HG02678 (cell line): Measurements from ENCODE around the gene PHLDB3.

Experiments
- ATAC-seq: cut with Tn5 transposase; IDR thresholded peaks from one replicate; pipeline ENCODE4 v1.9.1; 2021; ENCODE audit warnings: mild to moderate bottlenecking, moderate library complexity; ENCODE audit not compliant: unreplicated experiment

The PHLDB3 gene

DNA sequence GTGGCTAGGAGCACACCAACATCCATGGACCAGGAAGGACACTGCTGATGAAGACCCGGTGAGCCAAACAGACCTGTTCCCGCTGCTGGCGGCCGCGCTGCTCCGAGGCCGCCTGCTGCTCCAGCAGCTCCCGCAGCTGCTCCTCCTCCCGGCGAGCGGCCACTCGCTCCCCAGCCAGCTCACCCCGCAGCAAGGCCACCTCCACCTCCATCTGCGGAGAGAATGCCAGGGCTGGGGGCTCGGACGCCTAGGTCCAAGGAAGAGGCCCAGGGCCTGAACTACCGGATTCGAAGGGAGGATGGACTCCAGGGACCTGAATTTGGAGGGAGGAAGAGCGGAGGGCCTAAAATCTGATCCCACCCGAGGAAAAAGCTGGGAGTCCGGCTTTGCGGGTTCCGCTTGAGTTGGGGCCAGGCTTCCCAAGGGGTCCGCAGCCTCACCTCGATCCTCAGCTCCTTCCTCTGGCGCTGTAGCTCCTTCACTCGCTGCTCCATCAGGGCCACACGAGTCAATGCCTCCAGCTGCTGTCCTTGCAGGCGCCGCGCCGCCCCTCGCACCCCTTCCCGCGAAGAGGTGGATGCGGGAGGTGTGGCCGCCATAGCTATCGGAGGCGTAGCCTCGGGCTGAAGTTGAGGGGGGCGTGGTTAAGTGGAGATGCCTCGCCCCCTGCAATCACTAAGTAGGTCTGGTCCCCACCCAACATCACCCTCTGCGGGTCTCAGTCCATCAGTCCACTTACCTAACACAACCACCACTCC, 2.7 kb downstream of the PHLDB3 start:
- ATAC-seq: no peak

DNA sequence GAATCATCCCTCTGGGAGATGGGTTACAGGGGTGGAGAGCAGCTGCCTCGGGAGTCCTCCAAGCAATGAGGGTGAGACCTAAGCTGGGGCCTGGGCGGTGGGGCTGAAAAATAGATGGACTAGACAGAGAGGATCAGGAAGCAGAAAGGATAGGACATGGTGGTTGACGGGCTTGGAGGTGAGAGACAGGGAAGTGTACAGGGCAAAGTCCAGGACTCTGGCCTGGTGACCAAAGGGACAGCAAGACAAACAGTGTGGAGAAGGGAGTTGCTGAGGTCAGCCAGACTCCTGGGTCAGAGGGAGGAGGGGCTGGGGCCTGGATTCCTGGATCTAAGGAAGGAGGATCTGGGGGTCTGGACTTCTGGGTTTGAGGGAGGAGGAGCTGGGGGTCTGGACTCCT, 5.5 kb downstream of the PHLDB3 start:
- no peak for ATAC-seq

DNA sequence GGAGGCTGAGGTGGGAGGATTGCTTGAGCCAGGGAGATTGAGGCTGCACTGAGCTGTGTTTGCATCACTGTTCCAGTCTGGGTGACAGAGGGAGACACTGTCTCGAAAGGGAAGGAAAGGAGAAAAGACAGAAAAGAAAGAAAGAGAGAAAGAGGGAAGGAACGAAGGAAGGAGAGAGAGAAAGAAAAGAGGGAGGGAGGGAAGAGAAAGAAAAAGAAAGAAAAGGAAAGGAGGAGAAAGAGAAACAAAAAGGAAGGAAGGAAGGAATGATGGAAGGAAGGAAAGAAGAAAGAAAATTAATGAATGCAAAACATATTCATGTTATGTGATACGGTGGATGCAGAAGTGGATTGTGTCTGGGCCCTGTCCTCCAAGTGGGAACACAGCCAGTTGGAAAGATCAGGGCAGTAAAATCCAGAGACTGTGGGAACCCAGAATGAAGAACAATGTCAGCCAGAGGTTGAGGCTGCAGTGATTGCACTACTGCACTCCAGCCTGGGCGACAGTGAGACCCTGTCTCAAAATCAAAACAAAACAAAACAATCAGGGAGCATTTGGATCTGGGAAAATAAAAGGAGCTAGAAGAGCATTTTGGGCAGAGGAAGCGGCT, 6.2 kb downstream of the PHLDB3 start:
- ATAC-seq: no peak

DNA sequence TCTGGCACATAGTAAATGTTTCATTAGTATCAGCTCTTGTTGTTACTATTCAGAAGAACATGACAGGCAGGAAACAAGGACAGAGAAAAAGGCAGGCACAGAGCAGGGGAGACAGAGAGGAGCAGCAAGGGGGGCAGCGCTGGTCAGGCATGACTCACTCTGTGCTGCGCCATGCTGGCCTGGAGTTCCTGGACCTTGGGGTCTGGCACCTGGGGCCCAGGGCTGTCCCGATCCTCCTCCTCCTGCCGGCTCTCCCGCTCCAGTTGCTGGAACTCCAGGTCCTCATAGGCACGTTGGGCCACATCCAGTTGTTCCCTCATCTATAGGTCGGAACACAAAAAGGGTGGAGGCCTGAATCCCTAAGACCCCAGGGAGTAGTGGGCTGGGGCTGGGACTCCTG, 7.6 kb downstream of the PHLDB3 start:
- no peak for ATAC-seq

DNA sequence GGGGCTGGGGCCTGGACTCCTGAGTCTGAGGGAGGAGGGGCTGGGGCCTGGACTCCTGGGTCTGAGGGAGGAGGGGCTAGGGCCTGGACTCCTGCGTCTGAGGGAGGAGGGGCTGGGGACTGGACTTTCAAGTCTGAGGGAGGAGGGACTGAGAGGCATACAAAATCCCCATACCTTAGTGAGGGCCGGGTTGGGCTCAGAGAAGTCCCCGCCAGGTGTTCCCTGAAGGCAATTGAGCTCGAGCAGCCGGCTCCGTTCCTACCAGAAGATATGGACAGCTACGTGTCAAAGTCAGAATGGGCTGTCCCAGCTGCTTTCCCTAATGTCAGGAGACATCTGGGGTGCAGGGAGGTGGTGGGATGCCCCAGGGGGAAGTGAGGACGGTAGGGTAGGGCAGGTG, 9.5 kb downstream of the PHLDB3 start:
- ATAC-seq: no peak

DNA sequence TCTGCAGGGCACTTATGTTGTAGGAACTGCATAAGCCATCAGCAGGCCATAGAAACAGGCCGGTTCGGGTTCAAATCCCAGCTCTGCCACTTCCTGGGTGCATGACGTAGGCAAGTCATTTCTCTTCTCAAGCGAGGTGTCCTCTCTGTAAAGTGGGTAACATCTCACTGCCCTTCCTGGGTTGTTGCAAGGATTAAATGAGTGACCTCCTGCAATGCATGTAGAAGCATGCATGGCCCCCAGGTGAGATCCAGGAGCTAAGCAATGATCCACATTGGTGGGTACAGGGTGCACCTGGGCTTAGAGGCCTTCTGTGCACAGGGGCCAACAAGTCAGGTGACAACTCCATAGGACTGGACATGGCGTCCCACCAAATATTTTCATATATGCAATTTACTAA, 13.8 kb downstream of the PHLDB3 start:
- ATAC-seq: no peak

DNA sequence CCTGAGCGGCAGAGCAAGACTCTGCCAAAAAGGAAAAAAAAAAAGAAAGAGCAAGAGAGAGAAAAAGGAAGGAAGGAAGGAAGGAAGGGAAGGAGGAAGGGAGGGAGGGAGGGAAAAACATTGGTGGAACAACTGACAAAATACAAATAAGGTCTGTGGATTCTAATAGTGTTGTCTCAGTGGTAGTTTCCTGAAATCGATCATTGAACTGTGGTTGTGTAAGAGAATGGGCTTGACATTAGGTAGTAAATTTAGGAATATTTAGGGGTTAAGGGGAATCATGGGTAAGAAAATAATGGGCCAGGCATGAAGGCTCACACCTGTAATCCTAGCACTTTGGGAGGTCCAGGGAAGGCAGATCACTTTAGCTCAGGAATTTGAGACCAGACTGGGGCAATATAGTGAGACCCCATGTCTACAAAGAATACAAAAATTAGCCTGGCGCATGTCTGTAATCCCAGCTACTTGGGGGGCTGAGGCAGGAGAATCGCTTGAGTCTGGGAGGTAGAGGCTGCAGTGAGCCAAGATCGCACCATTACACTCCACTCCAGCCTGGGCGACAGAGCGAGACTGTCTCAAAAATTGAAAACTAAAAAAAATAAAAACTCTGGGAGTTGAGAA, 14.5 kb downstream of the PHLDB3 start:
- no peak for ATAC-seq

DNA sequence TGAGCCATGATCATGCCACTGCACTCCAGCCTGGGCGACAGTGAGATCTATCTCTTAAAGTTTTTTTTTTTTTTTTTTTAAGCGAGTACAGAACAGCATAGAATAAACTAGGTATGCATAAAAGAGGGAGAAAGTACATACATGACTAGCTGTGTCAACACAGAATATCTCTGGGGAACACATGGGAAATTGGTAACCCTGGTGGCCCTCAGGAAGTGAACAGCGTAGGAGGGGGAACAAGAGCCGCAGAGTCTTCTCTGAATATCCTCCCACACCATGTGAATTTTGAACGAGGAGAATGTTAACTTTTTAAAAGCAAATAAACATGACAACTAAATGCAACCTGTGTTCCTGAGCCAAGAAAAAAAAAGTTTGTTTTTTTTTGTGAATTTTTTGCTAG, 15.2 kb downstream of the PHLDB3 start:
- ATAC-seq: peak; percentile 45

DNA sequence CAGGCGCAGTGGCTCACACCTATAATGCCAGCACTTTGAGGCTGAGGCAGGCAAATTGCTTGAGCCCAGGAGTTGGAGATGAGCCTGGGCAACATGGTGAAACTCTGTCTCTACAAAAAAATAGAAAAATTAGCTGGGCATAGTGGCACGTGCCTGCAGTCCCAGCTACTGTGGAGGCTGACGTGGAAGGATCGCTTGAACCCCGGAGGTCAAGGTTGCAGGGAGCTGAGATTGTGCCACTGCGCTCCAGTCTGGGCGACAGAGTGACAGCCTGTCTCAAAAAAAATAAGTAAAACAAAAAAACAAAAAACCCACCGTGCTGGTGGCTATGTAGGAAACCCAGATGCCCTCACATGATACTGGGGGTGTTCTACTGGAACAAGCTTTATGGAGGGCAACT, 16.4 kb downstream of the PHLDB3 start:
- ATAC-seq: no peak

DNA sequence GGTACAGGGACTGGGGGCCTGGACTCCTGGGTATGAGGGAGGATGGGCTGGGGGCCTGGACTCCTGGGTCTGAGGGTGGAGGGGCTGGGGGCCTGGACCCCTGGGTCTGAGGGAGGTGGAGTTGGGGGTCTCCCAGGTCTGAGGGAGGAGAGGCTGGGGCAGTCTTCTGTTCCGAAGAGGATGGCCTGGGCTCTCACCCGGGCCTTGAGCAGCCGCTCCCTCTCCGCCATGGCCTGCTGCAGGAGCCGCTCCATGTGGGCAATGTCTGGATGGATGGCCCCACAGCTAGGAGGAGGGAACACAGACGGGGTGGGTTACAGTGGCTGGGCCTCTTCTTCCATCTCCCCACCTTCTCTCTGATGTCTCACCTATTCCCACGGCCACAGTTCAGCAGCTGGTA, 18.1 kb downstream of the PHLDB3 start:
- ATAC-seq: no peak

DNA sequence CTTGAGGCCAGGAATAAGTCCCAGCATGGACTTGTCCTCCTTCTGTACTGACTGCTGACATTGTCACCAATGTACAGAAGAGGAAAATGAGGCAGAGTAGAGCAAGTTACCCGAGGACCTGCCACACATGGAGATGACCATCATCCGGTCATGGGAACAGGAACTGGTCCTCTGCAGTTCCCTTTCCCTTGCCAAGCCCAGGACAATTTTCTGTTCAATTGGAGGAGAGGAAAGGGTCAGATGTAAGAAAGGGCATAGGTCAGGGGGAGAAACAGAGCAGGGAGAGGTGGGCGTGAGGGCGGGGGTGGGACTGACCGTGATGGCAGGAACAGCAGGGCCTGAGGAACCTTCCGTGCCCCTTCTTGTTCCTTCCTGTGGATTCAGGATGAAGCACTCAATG, 18.6 kb downstream of the PHLDB3 start:
- no peak for ATAC-seq

DNA sequence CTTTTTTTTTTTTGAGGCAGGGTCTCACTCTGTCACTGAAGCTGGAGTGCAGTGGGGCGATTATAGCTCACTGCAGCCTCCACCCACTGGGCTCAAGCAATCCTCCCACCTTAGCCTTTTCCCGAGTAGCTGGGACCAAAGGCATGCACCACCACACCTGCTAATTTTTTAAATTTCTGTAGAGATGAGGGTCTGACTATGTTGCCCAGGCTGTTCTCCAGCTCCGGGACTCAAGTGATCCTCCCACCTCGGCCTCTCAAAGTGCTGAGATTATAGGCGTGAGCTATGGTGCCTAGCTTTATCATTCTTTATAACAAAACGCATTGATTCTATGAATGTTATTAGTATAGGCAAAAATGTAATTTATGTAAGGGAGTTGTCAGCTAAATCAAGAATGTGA, 21.3 kb downstream of the PHLDB3 start:
- ATAC-seq: no peak

DNA sequence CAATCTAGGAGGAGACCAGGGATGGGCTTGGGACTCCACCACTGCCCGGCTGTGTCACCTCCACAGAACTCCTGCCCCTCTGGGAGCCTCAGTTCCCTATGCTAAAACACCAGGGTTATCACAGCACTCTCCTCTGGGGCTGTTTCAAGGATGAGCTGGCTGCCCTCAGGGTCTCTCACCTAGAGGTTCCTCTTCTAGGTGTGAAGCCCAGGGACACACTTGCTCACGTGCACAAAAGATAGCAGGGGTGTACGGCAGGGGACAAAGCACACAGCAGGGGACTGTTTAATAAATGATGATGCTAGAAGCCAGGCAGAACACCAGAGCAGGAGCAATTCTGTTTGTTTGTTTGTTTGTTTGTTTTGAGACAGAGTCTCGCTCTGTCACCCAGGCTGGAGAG, 22.4 kb downstream of the PHLDB3 start:
- no peak for ATAC-seq

DNA sequence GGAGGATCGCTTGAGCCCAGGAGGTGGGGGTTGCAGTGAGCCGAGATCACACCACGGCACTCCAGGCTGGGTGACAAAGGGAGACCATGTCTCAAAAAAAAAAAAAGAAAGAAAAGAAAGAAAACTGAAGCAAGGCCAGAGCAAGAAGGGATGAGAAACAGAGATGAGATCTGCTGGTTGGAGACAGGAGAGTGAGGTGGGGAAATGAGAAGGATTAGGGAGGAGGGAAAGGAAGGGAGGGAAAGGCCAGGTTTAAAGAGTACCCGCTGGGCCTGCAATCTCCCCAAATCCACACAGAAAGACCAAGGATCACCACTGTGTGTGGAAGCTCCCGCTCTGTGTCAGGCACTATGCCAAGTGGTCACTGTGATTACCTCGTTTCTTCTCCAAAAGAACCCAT, 22.8 kb downstream of the PHLDB3 start:
- ATAC-seq: no peak

DNA sequence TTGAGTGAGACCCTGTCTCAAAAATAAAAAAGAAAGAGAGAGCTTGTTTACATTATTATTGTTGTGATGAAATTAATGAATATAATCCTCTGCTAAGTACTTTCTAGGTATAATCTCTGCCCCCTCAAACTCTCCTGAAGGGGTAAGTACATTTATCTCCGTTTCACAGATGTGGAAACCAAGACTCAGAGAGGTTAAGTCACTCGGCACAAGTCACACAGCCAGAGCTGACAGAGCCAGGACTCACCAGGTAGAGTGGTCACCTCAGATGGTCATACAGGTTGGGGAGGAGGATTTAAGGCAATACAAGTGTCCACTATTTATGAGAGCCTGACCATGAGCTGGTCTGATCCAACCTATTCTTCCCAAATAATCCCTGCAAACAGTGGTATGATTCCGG, 24.0 kb downstream of the PHLDB3 start:
- ATAC-seq: no peak

DNA sequence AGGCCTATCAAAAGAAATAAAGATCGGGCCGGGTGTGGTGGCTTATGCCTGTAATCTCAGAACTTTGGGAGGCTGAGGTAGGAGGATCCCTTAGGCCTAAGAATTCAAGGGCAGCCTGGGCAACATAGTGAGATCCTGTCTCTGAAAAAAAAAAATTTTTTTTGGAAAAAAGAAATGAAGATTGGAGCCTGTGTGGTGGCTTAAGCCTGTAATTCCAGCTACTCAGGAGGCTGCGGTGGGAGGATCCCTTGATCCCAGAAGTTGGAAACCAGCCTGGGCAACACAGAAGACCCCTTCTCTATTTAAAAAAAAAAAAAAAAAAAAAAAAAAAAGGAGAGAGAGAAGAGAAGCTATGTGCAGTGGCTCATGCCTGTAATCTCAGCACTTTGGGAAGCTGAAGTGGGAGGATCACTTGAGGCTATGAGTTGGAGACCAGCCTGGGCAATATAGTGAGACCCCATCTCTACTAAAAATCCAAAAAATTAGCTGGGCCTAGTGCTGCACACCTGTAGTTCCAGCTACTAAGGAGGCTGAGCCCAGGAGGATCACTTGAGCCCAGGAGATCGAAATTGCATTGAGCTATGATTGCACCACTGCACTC, 24.5 kb downstream of the PHLDB3 start:
- no peak for ATAC-seq

DNA sequence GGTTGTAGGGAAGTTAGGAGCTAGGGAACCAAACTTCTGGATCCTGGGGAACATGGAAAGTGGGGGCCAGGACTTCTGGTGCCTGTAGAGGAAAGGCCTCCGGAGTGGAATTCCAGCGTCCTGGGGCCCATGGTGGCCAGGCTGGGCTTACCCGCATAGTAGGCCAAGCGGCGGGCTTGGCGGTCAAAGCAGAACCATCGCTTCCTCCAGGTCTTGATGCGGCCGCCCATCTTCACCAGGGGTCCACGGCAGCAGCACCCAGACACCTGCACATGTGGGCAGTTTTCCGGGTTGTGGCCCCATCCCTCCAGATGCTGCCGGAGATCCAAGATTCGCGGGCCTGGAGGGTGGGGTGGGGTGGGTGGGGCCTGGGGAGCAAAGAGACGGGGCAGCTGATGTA, 25.3 kb downstream of the PHLDB3 start:
- no peak for ATAC-seq

DNA sequence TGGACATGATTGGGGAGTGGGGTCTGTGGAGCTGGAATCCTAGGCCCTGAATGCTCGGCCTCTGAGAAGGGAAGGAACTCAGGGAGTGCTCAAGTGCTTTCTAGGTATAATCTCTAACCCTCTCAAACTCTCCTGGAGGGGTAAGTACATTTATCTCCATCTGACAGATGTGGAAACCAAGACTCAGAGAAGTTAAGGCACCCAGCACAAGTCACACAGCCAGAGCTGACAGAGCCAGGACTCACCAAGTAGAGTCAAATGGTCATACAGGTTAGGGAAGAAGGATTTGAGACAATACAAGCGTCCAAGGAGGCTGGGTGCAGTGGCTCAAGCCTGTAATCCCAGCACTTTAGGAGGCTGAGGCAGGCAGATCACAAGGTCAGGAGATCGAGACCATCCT, 26.2 kb downstream of the PHLDB3 start:
- ATAC-seq: no peak

DNA sequence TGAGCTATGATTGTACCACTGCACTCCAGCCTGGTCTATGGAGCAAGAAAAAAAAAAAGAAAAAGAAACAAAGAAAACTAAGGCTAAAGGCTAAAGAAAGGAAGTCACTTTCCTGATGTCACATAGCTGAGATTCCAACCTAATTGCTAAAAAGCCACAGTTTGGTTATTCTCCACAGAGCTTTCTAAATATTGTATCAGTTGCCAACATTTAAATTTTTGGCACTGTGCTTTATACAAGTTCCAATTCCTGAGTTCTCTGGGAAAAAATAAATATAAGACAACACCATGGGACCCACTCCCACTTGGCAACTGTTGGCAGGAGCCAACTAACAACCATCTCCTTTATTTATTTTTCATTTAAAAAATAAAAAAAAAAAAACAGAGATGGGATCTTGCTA, 27.9 kb downstream of the PHLDB3 start:
- ATAC-seq: no peak

DNA sequence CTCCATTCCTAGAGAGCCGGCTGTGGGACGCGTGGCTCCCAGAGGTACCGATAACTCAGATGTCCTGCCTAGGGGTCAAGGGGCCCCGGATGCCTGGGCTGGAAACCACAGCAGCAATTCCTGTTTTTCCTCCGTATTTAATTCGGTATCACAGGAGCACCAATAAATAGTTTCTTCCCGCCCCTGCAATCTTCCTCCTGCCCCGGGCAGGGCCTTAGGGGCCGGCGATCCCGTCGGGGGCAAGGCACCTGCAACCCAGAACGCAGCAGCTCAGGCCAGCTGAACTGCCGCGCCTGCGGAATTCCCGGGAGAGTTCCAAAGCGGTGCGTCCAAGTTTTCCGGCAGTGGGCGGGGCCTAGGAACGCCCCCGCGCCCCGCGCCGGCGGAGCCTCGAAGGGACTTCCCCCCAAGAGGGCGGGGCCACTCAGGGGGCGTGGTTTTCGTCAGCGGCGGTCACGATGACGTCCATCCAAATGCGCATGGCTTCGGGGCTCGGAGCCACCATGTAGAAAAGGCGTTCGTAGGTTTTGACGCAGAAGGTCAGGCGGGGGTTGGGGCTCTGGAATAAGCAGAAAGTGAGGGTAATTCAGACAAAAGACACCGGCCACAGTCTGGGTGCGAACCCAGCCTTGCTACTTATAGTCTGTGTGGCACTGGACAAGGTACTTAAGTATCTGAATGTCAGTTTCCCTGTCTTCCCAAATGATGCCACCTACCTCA, 29.4 kb downstream of the PHLDB3 start:
- peak; percentile 62 for ATAC-seq

DNA sequence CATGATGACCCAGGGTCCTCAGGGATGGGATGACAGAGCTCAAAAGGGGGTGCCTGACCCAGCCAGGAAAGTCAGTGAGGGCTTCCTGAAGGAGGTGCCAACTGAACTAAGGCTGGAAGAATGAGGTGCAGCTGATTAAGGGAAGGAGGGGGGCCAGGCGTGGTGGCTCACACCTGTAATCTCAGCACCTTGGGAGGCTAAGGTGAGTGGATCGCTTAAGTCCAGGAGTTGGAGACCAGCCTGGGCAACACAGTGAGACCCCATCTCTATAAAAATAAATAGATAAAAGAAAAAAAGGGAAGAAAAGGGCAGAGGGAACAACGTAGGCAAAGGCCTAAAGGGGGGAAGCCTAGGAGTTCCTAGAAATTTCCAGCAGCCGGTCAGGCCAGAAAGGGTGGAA, 30.1 kb downstream of the PHLDB3 start:
- ATAC-seq: no peak
